Measurements from ENCODE around the gene USP4. TPM values are rescaled to one million over a fixed set of nuclear protein-coding genes. Genes with fewer than 3 reads are reported as not detected.
A peak's percentile ranks its signal among the peaks of the same experiment; 100 is the strongest.

Gene USP4
- total and polyA plus RNA-seq, 2 donors (not counting 1 experiment from before 2014, with no cell fraction given) = 60.3 to 116 TPM

DNA sequence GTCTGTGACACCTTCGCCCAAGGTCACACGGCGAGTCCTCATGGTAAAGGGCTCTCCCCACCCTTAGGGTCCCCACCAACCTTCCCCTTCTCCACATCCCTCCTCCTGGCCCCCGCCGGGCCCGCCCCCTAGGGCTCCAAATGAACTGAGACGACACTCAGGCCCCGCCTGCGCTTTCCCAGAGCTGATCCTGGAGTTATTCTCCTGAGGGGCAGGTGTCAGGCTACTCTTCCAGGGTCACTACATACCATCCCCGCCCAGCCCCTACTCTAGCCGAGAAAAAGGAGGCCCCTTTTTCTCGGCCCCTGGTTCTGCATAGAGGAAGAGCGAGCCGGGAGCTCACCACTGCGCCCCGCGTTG lies 292 bp downstream of the USP4 start:
- under 1% methylated on average over 16 of the region's 17 CpGs for WGBS (ENCODE audit: insufficient coverage)
- ATAC-seq (ENCODE audit: low read depth) = no peak
- H4K20me1 ChIP-seq (ENCODE audit: control insufficient read depth, insufficient read depth, low read length, poor library complexity, severe bottlenecking) = peaks cover 12% of the 10 kb centered on the region
- no peaks in the 10 kb centered on the region for H3K9me3 ChIP-seq (ENCODE audit: control extremely low read depth in 1 of 3, control insufficient read depth in 2 of 3, insufficient read depth in 1 of 3, low read length in 2 of 3)
- peak overlapping the region; percentile 97 for H3K27ac Mint-ChIP-seq
- H3K4me3 Mint-ChIP-seq = peak overlapping the region; percentile 83
- CTCF ChIA-PET = interaction anchor here (0.9 to 6.7 kb wide), 21 partner anchors 12 to 352 kb away, joined by 3 to 137 read pairs (median 4); partner anchors contain the start of genes AMT, DAG1, GPX1 and KLHDC8B
- H3K4me1 ChIP-seq (ENCODE audit: control insufficient read depth in 2 of 2, insufficient read depth in 2 of 2, low read length in 2 of 2) = peaks cover 55 to 64% of the 10 kb centered on the region in 2 donors
- no peak for DNase-seq
- H3K4me2 ChIP-seq (replicated peaks; ENCODE audit: low read depth, low read length, poor library complexity, severe bottlenecking) = peak overlapping the region; percentile 75
- H3K27me3 ChIP-seq (replicated peaks in 1 of 4; ENCODE audit: control extremely low read depth in 1 of 4, control insufficient read depth in 3 of 4, insufficient read depth in 4 of 4, low read length in 3 of 4) = no peaks in the 10 kb centered on the region
- H3K27ac ChIP-seq (ENCODE audit: low read length in 2 of 2) = peak overlapping the region; percentile 96 to 99
- peak overlapping the region; percentile 82 to 96 (median 90) for H3K4me3 ChIP-seq (ENCODE audit: control extremely low read depth in 1 of 5, extremely low read depth in 1 of 5, insufficient read depth in 1 of 5, low read depth in 2 of 5, low read length in 4 of 5)
- H3K36me3 ChIP-seq (replicated peaks in 1 of 2; ENCODE audit: control extremely low read depth in 1 of 2, control insufficient read depth in 1 of 2, extremely low read depth in 1 of 2, insufficient read depth in 2 of 2, low read length in 1 of 2) = peaks cover 6 to 22% of the 10 kb centered on the region in 2 experiments
- TF ChIP-seq, protein P1, sequence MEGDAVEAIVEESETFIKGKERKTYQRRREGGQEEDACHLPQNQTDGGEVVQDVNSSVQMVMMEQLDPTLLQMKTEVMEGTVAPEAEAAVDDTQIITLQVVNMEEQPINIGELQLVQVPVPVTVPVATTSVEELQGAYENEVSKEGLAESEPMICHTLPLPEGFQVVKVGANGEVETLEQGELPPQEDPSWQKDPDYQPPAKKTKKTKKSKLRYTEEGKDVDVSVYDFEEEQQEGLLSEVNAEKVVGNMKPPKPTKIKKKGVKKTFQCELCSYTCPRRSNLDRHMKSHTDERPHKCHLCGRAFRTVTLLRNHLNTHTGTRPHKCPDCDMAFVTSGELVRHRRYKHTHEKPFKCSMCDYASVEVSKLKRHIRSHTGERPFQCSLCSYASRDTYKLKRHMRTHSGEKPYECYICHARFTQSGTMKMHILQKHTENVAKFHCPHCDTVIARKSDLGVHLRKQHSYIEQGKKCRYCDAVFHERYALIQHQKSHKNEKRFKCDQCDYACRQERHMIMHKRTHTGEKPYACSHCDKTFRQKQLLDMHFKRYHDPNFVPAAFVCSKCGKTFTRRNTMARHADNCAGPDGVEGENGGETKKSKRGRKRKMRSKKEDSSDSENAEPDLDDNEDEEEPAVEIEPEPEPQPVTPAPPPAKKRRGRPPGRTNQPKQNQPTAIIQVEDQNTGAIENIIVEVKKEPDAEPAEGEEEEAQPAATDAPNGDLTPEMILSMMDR (IDR thresholded peaks at IDR 0.05) = no peak
- no peak for TF ChIP-seq EZH2 (IDR thresholded peaks at IDR 0.05; ENCODE audit: borderline replicate concordance, insufficient read depth, low read depth, low read length, poor library complexity, severe bottlenecking)
- intact Hi-C loops (cut with micrococcal nuclease) = no loop called here
- H3K9ac ChIP-seq (ENCODE audit: low read length) = peak overlapping the region; percentile 74
- POLR2A ChIA-PET = interaction anchor here (0.6 to 3.5 kb wide), 17 partner anchors 12 to 493 kb away, joined by 3 to 47 read pairs (median 7); partner anchors contain the start of genes DAG1, GPX1, NDUFAF3 and NICN1
- no peaks in the 10 kb centered on the region for H3K27me3 Mint-ChIP-seq
- peak overlapping the region; percentile 69 for H2AFZ ChIP-seq (ENCODE audit: insufficient read depth, low read depth, low read length, poor library complexity, severe bottlenecking)
- H3K4me1 Mint-ChIP-seq = peaks cover 49% of the 10 kb centered on the region
- peaks cover 65% of the 10 kb centered on the region for H3K79me2 ChIP-seq (ENCODE audit: control insufficient read depth, insufficient read depth, low read length)
- no peaks in the 10 kb centered on the region for H3K9me3 Mint-ChIP-seq (ENCODE audit: insufficient read depth)

DNA sequence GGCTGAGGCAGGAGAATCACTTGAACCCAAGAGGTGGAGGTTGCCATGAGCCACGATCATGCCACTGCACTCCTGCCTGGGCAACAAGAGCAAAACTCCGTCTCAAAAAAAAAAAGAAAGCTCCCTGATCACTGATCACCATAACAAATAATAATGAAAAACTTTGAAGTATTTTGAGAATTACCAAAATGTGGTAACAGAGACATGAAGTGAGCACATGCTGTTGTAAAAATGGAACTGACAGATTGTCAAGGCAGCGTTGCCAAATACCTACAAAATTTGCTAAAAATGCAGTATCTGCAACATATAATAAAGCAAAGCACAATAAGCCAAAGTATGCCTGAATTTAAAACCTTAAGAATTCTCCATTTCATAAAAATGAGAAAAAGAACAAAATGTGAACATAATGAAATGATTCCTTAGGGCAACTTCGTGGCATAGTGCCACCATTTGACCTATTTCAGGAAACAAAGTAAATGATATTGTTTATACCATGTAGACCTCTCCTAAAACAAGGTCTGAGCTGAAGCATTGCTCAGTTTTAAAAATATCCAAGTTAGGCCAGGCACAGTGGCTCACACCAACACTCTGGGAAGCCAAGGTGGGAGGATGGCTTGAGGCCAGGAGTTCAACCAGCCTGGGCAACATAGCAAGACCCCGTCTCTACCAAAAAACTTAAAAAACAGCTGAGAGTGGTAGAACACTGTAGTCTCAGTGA lies 5.8 kb downstream of the USP4 start:
- H3K9me3 Mint-ChIP-seq (ENCODE audit: insufficient read depth) = no peaks in the 10 kb centered on the region
- H4K20me1 ChIP-seq (ENCODE audit: control insufficient read depth, insufficient read depth, low read length, poor library complexity, severe bottlenecking) = peaks cover 12% of the 10 kb centered on the region
- no peaks in the 10 kb centered on the region for H3K27me3 ChIP-seq (replicated peaks in 1 of 4; ENCODE audit: control extremely low read depth in 1 of 4, control insufficient read depth in 3 of 4, insufficient read depth in 4 of 4, low read length in 3 of 4)
- peaks cover 9% of the 10 kb centered on the region for H3K4me1 Mint-ChIP-seq
- H3K4me2 ChIP-seq (replicated peaks; ENCODE audit: low read depth, low read length, poor library complexity, severe bottlenecking) = no peak overlapping the region
- H3K9ac ChIP-seq (ENCODE audit: low read length) = no peak overlapping the region
- ChIA-PET CTCF (interaction anchor here (1.0 to 6.7 kb wide), 3 partner anchors 114 to 169 kb away, joined by 3 to 137 read pairs (median 7); no protein-coding TSS in a partner anchor), POLR2A (interaction anchor here (0.6 kb wide), 1 partner anchor 17 kb away, joined by 3 read pairs; no protein-coding TSS in a partner anchor)
- peaks cover 11 to 13% of the 10 kb centered on the region in 2 donors for H3K4me1 ChIP-seq (ENCODE audit: control insufficient read depth in 2 of 2, insufficient read depth in 2 of 2, low read length in 2 of 2)
- intact Hi-C loops (cut with micrococcal nuclease) = no loop called here
- H3K36me3 ChIP-seq (replicated peaks in 1 of 2; ENCODE audit: control extremely low read depth in 1 of 2, control insufficient read depth in 1 of 2, extremely low read depth in 1 of 2, insufficient read depth in 2 of 2, low read length in 1 of 2) = peaks cover 27 to 56% of the 10 kb centered on the region in 2 experiments
- H3K27me3 Mint-ChIP-seq = no peaks in the 10 kb centered on the region
- ATAC-seq (ENCODE audit: low read depth) (no peak), DNase-seq (no peak)
- H3K4me3 Mint-ChIP-seq = no peak overlapping the region
- H3K79me2 ChIP-seq (ENCODE audit: control insufficient read depth, insufficient read depth, low read length) = peaks cover 95% of the 10 kb centered on the region
- H2AFZ ChIP-seq (ENCODE audit: insufficient read depth, low read depth, low read length, poor library complexity, severe bottlenecking) = no peak overlapping the region
- no peak overlapping the region for H3K27ac Mint-ChIP-seq
- TF ChIP-seq, protein P1 (IDR thresholded peaks at IDR 0.05) = no peak
- no peak for TF ChIP-seq EZH2 (IDR thresholded peaks at IDR 0.05; ENCODE audit: borderline replicate concordance, insufficient read depth, low read depth, low read length, poor library complexity, severe bottlenecking)
- H3K4me3 ChIP-seq (ENCODE audit: control extremely low read depth in 1 of 5, extremely low read depth in 1 of 5, insufficient read depth in 1 of 5, low read depth in 2 of 5, low read length in 4 of 5) = no peak overlapping the region
- no CpG with 5 or more reads among the region's 5 CpGs for WGBS (ENCODE audit: insufficient coverage)
- H3K9me3 ChIP-seq (ENCODE audit: control extremely low read depth in 1 of 3, control insufficient read depth in 2 of 3, insufficient read depth in 1 of 3, low read length in 2 of 3) = no peaks in the 10 kb centered on the region
- H3K27ac ChIP-seq (ENCODE audit: low read length in 2 of 2) = no peak overlapping the region
